ENCODE data around the gene DLG4. TPM values are rescaled to one million over a fixed set of nuclear protein-coding genes. Genes with fewer than 3 reads are reported as not detected.
A peak's percentile ranks its signal among the peaks of the same experiment; 100 is the strongest.

The DLG4 gene
- total RNA-seq, 1 donor from 2014 or later = 45.6 TPM

DNA sequence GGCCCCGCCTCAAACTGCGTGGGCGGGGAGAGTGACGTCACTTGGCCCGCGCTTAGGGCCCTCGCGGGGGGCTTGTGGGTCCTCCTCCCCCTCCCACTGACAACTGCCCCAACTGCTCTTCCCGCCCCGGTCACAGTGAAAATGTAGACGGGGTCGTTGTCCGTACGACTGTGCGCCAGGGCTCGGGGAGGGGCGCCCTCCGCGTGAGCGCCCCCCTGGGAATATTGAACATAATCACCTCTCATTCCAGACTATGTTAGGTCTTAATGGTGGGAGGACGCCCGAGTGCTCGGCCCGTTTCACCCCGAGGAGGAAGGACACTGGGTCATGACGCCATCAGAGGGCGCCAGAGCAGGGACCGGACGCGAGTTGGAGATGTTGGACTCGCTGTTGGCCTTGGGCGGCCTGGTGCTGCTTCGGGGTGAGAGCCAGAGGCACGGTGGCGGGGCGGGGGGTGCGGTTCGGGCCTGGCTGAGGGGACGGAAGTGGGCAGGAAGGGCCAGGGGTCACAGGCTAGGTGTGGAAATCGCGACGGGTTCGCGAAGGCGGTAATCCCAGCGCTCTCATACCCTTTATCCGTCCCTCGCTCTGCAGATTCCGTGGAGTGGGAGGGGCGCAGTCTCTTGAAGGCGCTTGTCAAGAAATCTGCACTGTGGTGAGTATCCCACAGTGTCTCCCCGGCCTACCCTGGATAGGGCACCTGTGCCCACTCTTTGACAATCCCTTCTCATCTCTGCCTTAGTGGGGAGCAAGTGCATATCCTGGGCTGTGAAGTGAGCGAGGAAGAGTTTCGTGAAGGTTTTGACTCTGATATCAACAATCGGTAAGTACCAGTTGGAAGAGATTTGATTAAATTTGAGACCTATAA is 32.8 kb upstream of the DLG4 start, which contains the start of gene ELP5:
ELP5 (plus strand) TSS at position 40 of the 868 bp plus-strand sequence; CDS start at position 376, 336 bp downstream.
- peak within 1 kb of the TSS; percentile 84 for H3K4me3 ChIP-seq (ENCODE audit: insufficient read depth, low read depth, low read length)
- H3K36me3 ChIP-seq (ENCODE audit: insufficient read depth, low read length) = peaks cover 11% of the 10 kb centered on the region
- peaks cover 56% of the 10 kb centered on the region for H3K79me2 ChIP-seq (ENCODE audit: insufficient read depth, low read length)
- H3K9me3 Mint-ChIP-seq (ENCODE audit: unreplicated experiment) = no peaks in the 10 kb centered on the region
- H3K4me1 Mint-ChIP-seq (ENCODE audit: low read depth, unreplicated experiment) = peaks cover 25% of the 10 kb centered on the region
- peak within 1 kb of the TSS; percentile 97 for H3K9ac ChIP-seq (ENCODE audit: low read length)
- H2AFZ ChIP-seq (ENCODE audit: low read depth, low read length) = peak within 1 kb of the TSS; percentile 85
- peak within 1 kb of the TSS; percentile 99 for H3K27ac ChIP-seq (ENCODE audit: low read depth, low read length)
- peak within 1 kb of the TSS; percentile 95 for H3K4me2 ChIP-seq (ENCODE audit: low read length)
- H3K27me3 Mint-ChIP-seq (ENCODE audit: low read depth, unreplicated experiment) = no peaks in the 10 kb centered on the region
- no peaks in the 10 kb centered on the region for H3K9me3 ChIP-seq (ENCODE audit: insufficient read depth, low read depth, low read length)
- H4K20me1 ChIP-seq (ENCODE audit: insufficient read depth, low read length) = peaks cover 23% of the 10 kb centered on the region
- FAIRE-seq (no peak), DNase-seq (ENCODE audit: low read depth) (peak; percentile 90)
- H3K4me1 ChIP-seq (ENCODE audit: insufficient read depth, low read length) = peaks cover 15% of the 10 kb centered on the region
- H3K4me3 Mint-ChIP-seq (ENCODE audit: unreplicated experiment) = peak within 1 kb of the TSS; percentile 98
- peak within 1 kb of the TSS; percentile 100 for H3K27ac Mint-ChIP-seq (ENCODE audit: unreplicated experiment)
- no peaks in the 10 kb centered on the region for H3K27me3 ChIP-seq (ENCODE audit: insufficient read depth, low read length)
- peaks cover 9% of the 10 kb centered on the region for H3K36me3 Mint-ChIP-seq (ENCODE audit: low read depth, unreplicated experiment)
- TF ChIP-seq EZH2 (IDR thresholded peaks at IDR 0.05; ENCODE audit: insufficient read depth, low read length) = no peak
- TF ChIP-seq, protein P1, sequence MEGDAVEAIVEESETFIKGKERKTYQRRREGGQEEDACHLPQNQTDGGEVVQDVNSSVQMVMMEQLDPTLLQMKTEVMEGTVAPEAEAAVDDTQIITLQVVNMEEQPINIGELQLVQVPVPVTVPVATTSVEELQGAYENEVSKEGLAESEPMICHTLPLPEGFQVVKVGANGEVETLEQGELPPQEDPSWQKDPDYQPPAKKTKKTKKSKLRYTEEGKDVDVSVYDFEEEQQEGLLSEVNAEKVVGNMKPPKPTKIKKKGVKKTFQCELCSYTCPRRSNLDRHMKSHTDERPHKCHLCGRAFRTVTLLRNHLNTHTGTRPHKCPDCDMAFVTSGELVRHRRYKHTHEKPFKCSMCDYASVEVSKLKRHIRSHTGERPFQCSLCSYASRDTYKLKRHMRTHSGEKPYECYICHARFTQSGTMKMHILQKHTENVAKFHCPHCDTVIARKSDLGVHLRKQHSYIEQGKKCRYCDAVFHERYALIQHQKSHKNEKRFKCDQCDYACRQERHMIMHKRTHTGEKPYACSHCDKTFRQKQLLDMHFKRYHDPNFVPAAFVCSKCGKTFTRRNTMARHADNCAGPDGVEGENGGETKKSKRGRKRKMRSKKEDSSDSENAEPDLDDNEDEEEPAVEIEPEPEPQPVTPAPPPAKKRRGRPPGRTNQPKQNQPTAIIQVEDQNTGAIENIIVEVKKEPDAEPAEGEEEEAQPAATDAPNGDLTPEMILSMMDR (IDR thresholded peaks at IDR 0.05; ENCODE audit: insufficient read depth, low read depth, low read length) = no peak

DNA sequence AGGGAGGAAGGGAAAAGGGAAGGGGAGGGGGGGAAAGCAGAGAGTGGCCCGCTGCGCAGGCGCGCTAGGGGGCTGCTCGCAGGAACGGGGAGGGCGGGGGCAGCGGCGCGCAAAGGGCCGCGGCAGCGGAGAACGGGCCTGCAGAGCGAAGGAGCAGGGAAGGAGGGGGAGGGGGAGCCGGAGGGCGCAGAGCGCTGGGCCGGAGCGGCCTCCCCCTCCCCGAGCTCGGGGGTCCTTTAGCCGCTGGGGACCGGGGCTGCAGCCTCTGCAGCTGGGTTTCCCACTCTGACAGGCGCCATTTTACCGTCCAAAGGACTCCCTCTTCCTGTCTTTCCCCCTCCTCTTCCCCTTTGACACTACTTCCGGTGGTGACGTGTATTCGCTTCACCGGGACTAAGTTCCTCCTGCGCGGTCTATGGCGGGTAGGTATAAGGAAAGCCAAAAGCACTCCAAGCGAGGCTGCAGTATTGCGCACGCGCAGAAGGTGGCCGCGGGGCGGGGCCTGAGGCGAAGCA is 32.1 kb upstream of the DLG4 start, which contains the start of gene CTDNEP1:
CTDNEP1 (minus strand) TSS at position 74 of the 515 bp plus-strand sequence. CDS start 438 bp downstream, outside the sequence.
- H3K27me3 ChIP-seq (ENCODE audit: insufficient read depth, low read length) = no peaks in the 10 kb centered on the region
- H3K79me2 ChIP-seq (ENCODE audit: insufficient read depth, low read length) = peaks cover 63% of the 10 kb centered on the region
- no peaks in the 10 kb centered on the region for H3K27me3 Mint-ChIP-seq (ENCODE audit: low read depth, unreplicated experiment)
- peaks cover 25% of the 10 kb centered on the region for H3K4me1 Mint-ChIP-seq (ENCODE audit: low read depth, unreplicated experiment)
- peak within 1 kb of the TSS; percentile 98 for H3K4me3 Mint-ChIP-seq (ENCODE audit: unreplicated experiment)
- no peaks in the 10 kb centered on the region for H3K9me3 ChIP-seq (ENCODE audit: insufficient read depth, low read depth, low read length)
- H2AFZ ChIP-seq (ENCODE audit: low read depth, low read length) = peak within 1 kb of the TSS; percentile 85
- peak within 1 kb of the TSS; percentile 97 for H3K9ac ChIP-seq (ENCODE audit: low read length)
- DNase-seq (ENCODE audit: low read depth) = peak; percentile 99
- no peaks in the 10 kb centered on the region for H3K9me3 Mint-ChIP-seq (ENCODE audit: unreplicated experiment)
- H3K36me3 ChIP-seq (ENCODE audit: insufficient read depth, low read length) = peaks cover 11% of the 10 kb centered on the region
- H3K4me3 ChIP-seq (ENCODE audit: insufficient read depth, low read depth, low read length) = peak within 1 kb of the TSS; percentile 84
- H3K36me3 Mint-ChIP-seq (ENCODE audit: low read depth, unreplicated experiment) = peaks cover 8% of the 10 kb centered on the region
- peaks cover 25% of the 10 kb centered on the region for H4K20me1 ChIP-seq (ENCODE audit: insufficient read depth, low read length)
- H3K4me2 ChIP-seq (ENCODE audit: low read length) = peak within 1 kb of the TSS; percentile 95
- TF ChIP-seq, protein P1 (IDR thresholded peaks at IDR 0.05; ENCODE audit: insufficient read depth, low read depth, low read length) = no peak
- no peak for TF ChIP-seq EZH2 (IDR thresholded peaks at IDR 0.05; ENCODE audit: insufficient read depth, low read length)
- H3K27ac Mint-ChIP-seq (ENCODE audit: unreplicated experiment) = peak within 1 kb of the TSS; percentile 100
- H3K27ac ChIP-seq (ENCODE audit: low read depth, low read length) = peak within 1 kb of the TSS; percentile 99
- FAIRE-seq = peak; percentile 34
- peaks cover 15% of the 10 kb centered on the region for H3K4me1 ChIP-seq (ENCODE audit: insufficient read depth, low read length)
